HepG2 (cell line): ENCODE data around the gene PSORS1C2. TPM values are rescaled to one million over a fixed set of nuclear protein-coding genes. Genes with fewer than 3 reads are reported as not detected.

ENCODE experiments used
- DNMT1 ChIP-seq: sonication (generic); formaldehyde crosslinking; IDR thresholded peaks from 2 replicates; pipeline ENCODE4 v1.5.1; 2020; ENCODE audit warnings: mild to moderate bottlenecking, missing genetic modification reagents
- ELF1 ChIP-seq: sonication (generic); formaldehyde crosslinking; IDR thresholded peaks from 2 replicates; pipeline ENCODE4 v1.4.0; 2020; ENCODE audit warnings: missing genetic modification reagents
- MTF2 ChIP-seq: sonication (generic); formaldehyde crosslinking; IDR thresholded peaks from 2 replicates; pipeline ENCODE4 v1.5.0; 2020; ENCODE audit warnings: missing genetic modification reagents, borderline replicate concordance
- REXO4 ChIP-seq: sonication (generic); formaldehyde crosslinking; IDR thresholded peaks from 2 replicates; pipeline ENCODE4 v1.8.0; 2022; ENCODE audit warnings: missing genetic modification reagents, mild to moderate bottlenecking, borderline replicate concordance
- TBP ChIP-seq: sonication (generic); formaldehyde crosslinking; IDR thresholded peaks from 2 replicates; pipeline ENCODE4 v1.5.0; 2020; ENCODE audit warnings: missing genetic modification reagents
- XBP1 ChIP-seq: sonication (generic); formaldehyde crosslinking; IDR thresholded peaks from 2 replicates; pipeline ENCODE4 v1.5.0; 2020; ENCODE audit warnings: missing genetic modification reagents
- ZNF160 ChIP-seq: sonication (generic); formaldehyde crosslinking; IDR thresholded peaks from 2 replicates; pipeline ENCODE4 v1.8.0; 2022; ENCODE audit warnings: mild to moderate bottlenecking, inconsistent platforms, missing genetic modification reagents
- ZNF180 ChIP-seq: sonication (generic); formaldehyde crosslinking; IDR thresholded peaks from 2 replicates; pipeline ENCODE4 v1.4.0; 2020; ENCODE audit warnings: low read depth, missing genetic modification reagents, borderline replicate concordance
- ZNF263 ChIP-seq: sonication (generic); formaldehyde crosslinking; IDR thresholded peaks from 2 replicates; pipeline ENCODE4 v1.4.0; 2020; ENCODE audit warnings: missing genetic modification reagents
- ZNF432 ChIP-seq: sonication (generic); formaldehyde crosslinking; IDR thresholded peaks from 2 replicates; pipeline ENCODE4 v1.5.0; 2020; ENCODE audit warnings: missing genetic modification reagents, mild to moderate bottlenecking, borderline replicate concordance
- ZNF550 ChIP-seq: sonication (generic); formaldehyde crosslinking; IDR thresholded peaks from 2 replicates; pipeline ENCODE4 v1.4.0; 2020; ENCODE audit warnings: mild to moderate bottlenecking, missing genetic modification reagents, borderline replicate concordance
- ZNF556 ChIP-seq: sonication (generic); formaldehyde crosslinking; IDR thresholded peaks from 2 replicates; pipeline ENCODE4 v1.4.0; 2020; ENCODE audit warnings: mild to moderate bottlenecking, missing genetic modification reagents, borderline replicate concordance
- ZNF7 ChIP-seq: IDR thresholded peaks from 2 replicates; pipeline ENCODE4 v1.6.1; 2016; ENCODE audit warnings: missing biosample characterization, missing genetic modification reagents
- ZNF841 ChIP-seq: sonication (generic); formaldehyde crosslinking; IDR thresholded peaks from 2 replicates; pipeline ENCODE4 v1.8.1; 2023; ENCODE audit warnings: missing genetic modification reagents, borderline replicate concordance
- ZSCAN21 ChIP-seq: sonication (generic); formaldehyde crosslinking; IDR thresholded peaks from 2 replicates; pipeline ENCODE4 v1.8.0; 2022; ENCODE audit warnings: mild to moderate bottlenecking, missing genetic modification reagents, moderate library complexity, borderline replicate concordance
- polyA plus RNA-seq, 8 experiments: library from polyadenylated mRNA; depleted of rRNA in 3 of 8; stranded (reverse) in 7 of 8; unstranded in 1 of 8; fragments of >200 nt; fragmentation: Illumina TruSeq in 4 of 8; extraction: Trizol in 4 of 8; gene quantifications; 2 replicates each; pipeline versions ENCODE4 v1.2.1 to v1.2.3, GENCODE V29; 2011 to 2016; ENCODE audit warnings: low read depth in 4 of 8, missing spikeins in 1 of 8, mixed read lengths in 1 of 8; ENCODE audit not compliant: insufficient read depth in 1 of 8
- total RNA-seq, 5 experiments: library from RNA; depleted of rRNA; stranded (reverse); fragments of >200 nt; fragmentation: Illumina TruSeq; extraction: Trizol; gene quantifications; 2 replicates each; pipeline ENCODE4 v1.2.3, GENCODE V29; 2016; ENCODE audit warnings: low read depth in 1 of 5
- TF ChIP-seq, protein P1 (sequence below): sonication (generic); formaldehyde crosslinking; IDR thresholded peaks from 2 replicates; pipeline ENCODE4 v1.8.1; 2022; ENCODE audit warnings: mild to moderate bottlenecking, missing genetic modification reagents
- TF ChIP-seq, protein P2 (sequence below): sonication (generic); formaldehyde crosslinking; IDR thresholded peaks from 2 replicates; pipeline ENCODE4 v1.4.0; 2020; ENCODE audit warnings: mild to moderate bottlenecking, missing genetic modification reagents
- TF ChIP-seq, protein P3 (sequence below): sonication (generic); formaldehyde crosslinking; IDR thresholded peaks from 2 replicates; pipeline ENCODE4 v1.5.0; 2020; ENCODE audit warnings: mild to moderate bottlenecking, low read depth, missing genetic modification reagents, borderline replicate concordance
- TF ChIP-seq, protein P4 (sequence below): sonication (generic); formaldehyde crosslinking; IDR thresholded peaks from 2 replicates; pipeline ENCODE4 v1.8.0; 2022; ENCODE audit warnings: mild to moderate bottlenecking, missing genetic modification reagents
- TF ChIP-seq, protein P5 (sequence below): fragments of 450-650 bp; IDR thresholded peaks from 2 replicates; pipeline ENCODE4 v1.6.1; 2017; ENCODE audit warnings: mild to moderate bottlenecking

The PSORS1C2 gene
- total and polyA plus RNA-seq, 2 of the 13 experiments (the other 11 are each of a cell fraction or from before 2014, with no cell fraction given): not detected

DNA sequence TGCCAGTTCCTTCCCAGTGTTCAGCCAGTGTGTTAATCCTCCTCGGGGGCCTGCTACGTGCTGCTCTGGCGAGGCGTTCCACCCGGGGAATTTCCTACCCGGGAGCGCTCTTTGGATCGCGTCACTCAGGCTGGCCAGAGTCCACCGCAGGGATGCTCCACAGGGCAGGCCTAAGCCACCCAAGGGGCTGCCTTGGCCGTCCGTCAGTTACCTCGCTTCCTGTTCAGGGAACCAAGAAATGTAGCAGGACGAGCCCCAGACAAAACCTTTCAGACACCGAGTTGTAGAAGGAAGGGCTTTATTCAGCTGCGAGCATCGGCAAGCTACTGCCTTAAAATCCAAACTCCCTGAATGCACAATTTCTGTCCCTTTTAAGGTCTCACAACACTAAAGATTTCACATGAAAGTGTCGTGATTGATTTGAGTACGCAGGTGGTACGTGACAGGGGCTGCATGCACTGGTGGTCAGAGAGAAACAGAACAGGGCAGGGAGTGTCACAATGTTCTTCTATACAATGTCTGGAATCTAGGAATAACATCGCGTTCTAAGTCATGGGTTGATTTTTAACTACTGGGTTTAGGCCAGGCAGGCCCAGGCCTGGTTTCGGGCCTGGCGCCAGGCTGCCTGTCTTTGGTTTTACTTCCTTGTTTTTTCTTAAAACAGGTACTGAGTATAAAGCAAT, 47.3 kb upstream of the PSORS1C2 start (continued):
- TF ChIP-seq, protein P1, sequence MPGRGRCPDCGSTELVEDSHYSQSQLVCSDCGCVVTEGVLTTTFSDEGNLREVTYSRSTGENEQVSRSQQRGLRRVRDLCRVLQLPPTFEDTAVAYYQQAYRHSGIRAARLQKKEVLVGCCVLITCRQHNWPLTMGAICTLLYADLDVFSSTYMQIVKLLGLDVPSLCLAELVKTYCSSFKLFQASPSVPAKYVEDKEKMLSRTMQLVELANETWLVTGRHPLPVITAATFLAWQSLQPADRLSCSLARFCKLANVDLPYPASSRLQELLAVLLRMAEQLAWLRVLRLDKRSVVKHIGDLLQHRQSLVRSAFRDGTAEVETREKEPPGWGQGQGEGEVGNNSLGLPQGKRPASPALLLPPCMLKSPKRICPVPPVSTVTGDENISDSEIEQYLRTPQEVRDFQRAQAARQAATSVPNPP (CRISPR knock-in tag): peak; percentile 88; the same call in 1 of the 2 replicates
- TF ChIP-seq, protein P2, sequence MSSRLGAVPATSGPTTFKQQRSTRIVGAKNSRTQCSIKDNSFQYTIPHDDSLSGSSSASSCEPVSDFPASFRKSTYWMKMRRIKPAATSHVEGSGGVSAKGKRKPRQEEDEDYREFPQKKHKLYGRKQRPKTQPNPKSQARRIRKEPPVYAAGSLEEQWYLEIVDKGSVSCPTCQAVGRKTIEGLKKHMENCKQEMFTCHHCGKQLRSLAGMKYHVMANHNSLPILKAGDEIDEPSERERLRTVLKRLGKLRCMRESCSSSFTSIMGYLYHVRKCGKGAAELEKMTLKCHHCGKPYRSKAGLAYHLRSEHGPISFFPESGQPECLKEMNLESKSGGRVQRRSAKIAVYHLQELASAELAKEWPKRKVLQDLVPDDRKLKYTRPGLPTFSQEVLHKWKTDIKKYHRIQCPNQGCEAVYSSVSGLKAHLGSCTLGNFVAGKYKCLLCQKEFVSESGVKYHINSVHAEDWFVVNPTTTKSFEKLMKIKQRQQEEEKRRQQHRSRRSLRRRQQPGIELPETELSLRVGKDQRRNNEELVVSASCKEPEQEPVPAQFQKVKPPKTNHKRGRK (CRISPR knock-in tag): 0 out of 2 replicates have a peak, but pooled peaks have one; percentile 79
- TF ChIP-seq ELF1 (CRISPR knock-in tag) (peak; percentile 60), ZNF556 (CRISPR knock-in tag) (no peak; the same call in 1 of the 2 replicates), ZSCAN21 (CRISPR knock-in tag) (no peak; the same call in 1 of the 2 replicates), XBP1 (CRISPR knock-in tag) (no peak), ZNF180 (CRISPR knock-in tag) (no peak), ZNF263 (CRISPR knock-in tag) (peak; percentile 30; the same call in 1 of the 2 replicates), ZNF432 (no peak), DNMT1 (no peak), REXO4 (CRISPR knock-in tag) (no peak), ZNF160 (CRISPR knock-in tag) (0 out of 2 replicates have a peak, but pooled peaks have one; percentile 64), ZNF841 (CRISPR knock-in tag) (no peak), ZNF7 (CRISPR knock-in tag) (peak; percentile 40; the same call in 1 of the 2 replicates), TBP (CRISPR knock-in tag) (no peak), MTF2 (CRISPR knock-in tag) (peak; percentile 84; the same call in 1 of the 2 replicates), ZNF550 (CRISPR knock-in tag) (0 out of 2 replicates have a peak, but pooled peaks have one; percentile 9)
- TF ChIP-seq, protein P3, sequence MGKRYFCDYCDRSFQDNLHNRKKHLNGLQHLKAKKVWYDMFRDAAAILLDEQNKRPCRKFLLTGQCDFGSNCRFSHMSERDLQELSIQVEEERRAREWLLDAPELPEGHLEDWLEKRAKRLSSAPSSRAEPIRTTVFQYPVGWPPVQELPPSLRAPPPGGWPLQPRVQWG (CRISPR knock-in tag): no peak
- TF ChIP-seq, protein P4, sequence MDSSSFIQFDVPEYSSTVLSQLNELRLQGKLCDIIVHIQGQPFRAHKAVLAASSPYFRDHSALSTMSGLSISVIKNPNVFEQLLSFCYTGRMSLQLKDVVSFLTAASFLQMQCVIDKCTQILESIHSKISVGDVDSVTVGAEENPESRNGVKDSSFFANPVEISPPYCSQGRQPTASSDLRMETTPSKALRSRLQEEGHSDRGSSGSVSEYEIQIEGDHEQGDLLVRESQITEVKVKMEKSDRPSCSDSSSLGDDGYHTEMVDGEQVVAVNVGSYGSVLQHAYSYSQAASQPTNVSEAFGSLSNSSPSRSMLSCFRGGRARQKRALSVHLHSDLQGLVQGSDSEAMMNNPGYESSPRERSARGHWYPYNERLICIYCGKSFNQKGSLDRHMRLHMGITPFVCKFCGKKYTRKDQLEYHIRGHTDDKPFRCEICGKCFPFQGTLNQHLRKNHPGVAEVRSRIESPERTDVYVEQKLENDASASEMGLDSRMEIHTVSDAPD: 0 out of 2 replicates have a peak, but pooled peaks have one; percentile 73
- TF ChIP-seq, protein P5, sequence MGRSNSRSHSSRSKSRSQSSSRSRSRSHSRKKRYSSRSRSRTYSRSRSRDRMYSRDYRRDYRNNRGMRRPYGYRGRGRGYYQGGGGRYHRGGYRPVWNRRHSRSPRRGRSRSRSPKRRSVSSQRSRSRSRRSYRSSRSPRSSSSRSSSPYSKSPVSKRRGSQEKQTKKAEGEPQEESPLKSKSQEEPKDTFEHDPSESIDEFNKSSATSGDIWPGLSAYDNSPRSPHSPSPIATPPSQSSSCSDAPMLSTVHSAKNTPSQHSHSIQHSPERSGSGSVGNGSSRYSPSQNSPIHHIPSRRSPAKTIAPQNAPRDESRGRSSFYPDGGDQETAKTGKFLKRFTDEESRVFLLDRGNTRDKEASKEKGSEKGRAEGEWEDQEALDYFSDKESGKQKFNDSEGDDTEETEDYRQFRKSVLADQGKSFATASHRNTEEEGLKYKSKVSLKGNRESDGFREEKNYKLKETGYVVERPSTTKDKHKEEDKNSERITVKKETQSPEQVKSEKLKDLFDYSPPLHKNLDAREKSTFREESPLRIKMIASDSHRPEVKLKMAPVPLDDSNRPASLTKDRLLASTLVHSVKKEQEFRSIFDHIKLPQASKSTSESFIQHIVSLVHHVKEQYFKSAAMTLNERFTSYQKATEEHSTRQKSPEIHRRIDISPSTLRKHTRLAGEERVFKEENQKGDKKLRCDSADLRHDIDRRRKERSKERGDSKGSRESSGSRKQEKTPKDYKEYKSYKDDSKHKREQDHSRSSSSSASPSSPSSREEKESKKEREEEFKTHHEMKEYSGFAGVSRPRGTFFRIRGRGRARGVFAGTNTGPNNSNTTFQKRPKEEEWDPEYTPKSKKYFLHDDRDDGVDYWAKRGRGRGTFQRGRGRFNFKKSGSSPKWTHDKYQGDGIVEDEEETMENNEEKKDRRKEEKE: no peak
